Stimulated activated CD4-positive, alpha-beta T cell treated with anti-CD3 and anti-CD28 coated beads, Interleukin-4, amount 100 ng/mL, for 1 hour (primary cell): ENCODE results near the gene MT3.

Source experiments
- DNase-seq: peaks from one replicate; pipeline ENCODE4 v3.0.0-alpha.2; 2020

Gene MT3

GRCh38 chr16:56589141-56590039 lies at the start of gene MT3:
MT3 (plus strand) TSS chr16:56589528; CDS start chr16:56589591, 63 bp downstream.
- DNase-seq, result peak; percentile 39

- no peak for DNase-seq
Measured at GRCh38 chr16:56539656-56540055, 49.7 kb upstream of the MT3 start.

- no peak for DNase-seq
Measured at GRCh38 chr16:56542039-56542438, 47.3 kb upstream of the MT3 start.

- DNase-seq, result no peak
Measured at GRCh38 chr16:56547120-56547948, 42.0 kb upstream of the MT3 start.

GRCh38 chr16:56547949-56548567 lies 41.3 kb upstream of the MT3 start:
- DNase-seq, result no peak

DNA sequence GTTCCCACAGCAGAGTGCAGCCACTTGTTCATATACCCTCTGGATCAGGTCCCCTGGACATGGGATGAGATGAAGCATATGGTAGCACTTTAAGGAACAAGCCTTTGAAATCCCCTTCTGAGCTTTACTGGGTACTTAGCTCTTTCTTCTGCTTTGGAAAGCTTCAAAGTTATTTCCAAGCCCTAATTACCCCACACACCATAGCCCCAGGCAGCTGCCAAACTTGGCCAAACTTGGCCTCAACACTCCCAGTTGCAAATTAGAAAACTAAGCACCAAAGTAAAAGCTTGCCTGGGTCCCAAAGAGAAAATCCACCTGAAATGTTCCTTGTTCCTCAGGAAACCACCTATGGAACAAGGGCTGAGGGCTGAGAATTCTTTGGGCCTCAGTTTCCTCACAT lies 40.2 kb upstream of the MT3 start:
- DNase-seq, result no peak

GRCh38 chr16:56549744-56550385 lies 39.5 kb upstream of the MT3 start:
- no peak for DNase-seq

GRCh38 chr16:56551796-56552738 lies 37.3 kb upstream of the MT3 start:
- DNase-seq, result no peak

DNA sequence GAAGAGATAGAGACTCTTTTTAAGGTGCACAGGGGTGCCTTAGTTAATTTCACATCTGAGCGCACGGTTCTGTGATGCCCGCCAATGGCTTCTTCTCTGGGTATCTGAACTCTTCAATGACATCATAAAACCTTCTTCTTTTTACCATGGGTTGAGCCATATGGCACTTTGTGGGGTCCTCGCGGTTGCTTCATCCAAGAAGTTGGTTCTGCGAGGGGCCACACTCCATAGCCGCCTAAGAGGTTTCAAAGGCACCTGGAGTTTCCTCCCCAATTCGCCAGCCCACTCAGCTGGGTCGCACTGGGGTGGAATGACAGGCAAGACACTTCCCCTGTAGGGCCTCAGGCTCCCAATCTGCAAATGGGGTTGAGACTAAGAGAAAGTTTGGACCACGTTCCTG lies 34.9 kb upstream of the MT3 start:
- no peak for DNase-seq

DNA sequence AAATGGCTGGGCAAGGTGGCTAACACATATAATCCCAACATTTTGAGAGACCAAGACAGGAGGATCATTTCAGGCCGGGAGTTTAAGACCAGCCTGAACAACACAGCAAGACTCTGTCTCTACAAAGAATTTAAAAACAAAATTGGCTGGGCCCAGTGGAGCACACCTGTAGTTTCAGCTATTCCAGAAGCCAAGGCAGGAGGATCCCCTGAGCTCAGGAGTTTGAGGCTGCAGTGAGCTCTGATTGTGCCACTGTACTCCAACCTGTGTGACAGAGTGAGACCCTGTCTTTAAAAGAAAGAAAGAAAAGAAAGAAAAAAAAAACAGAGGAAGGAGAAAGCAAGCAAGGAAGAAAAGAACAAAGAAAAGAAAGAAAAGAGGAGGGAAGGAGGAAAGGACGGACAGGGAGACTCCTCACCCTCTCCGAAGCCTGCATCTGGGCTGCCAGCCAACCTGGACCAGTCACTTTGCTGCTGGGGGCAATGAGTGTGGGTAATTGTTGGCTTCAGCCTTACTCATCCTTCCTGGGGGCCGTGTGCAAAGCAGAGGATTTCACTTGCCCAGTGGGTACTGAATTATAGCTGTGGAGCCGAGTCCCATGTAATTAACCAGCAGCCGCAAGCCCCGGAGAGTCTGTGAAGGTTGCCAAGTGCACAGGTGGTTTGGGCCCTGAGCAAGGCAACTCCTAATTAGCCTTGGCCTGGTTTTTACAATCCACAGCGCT lies 31.1 kb upstream of the MT3 start:
- DNase-seq, result no peak

DNA sequence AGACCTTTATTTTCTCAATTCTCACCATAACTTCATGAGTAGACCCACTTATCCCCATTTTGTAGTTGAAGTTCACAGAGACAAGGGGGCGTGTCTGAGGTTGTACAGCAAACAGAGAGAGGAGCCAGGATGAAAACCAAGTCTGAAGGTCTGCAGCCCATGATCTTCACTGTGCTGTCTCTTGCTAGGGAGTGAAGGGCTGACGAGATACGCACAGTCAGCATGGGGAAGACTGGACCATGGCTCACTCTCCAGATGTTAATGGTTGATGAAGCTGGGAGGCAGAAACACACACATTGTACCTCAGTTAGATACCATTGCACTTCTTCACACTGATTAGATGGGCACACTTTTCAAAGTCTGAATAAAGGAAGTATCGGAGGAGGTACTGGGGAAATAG lies 30.2 kb upstream of the MT3 start:
- DNase-seq, result no peak

DNA sequence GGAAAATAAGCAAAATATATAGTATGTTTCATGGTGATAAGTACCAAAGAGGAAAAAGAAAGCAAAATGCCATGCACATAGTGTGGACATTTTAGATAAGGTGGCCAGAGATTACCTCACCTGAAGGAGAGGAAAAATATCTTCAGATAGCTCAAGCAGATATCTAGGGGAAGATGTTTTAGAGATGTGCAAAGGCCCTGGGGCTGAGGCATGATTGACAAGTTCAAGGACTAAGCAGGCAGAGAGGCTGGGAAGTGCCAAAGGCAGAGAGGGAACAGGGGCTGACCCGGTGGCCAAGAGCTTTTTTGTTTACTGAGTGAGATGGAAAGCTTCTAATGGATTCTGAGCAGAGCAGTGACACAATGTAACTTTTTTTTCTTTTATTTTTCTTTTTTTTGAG lies 28.9 kb upstream of the MT3 start:
- DNase-seq, result no peak

GRCh38 chr16:56561126-56561525 lies 28.2 kb upstream of the MT3 start:
- no peak for DNase-seq

GRCh38 chr16:56564793-56565477 lies 24.4 kb upstream of the MT3 start, which contains the start of gene MT4:
MT4 (plus strand) TSS chr16:56565073; CDS start chr16:56565129, 56 bp downstream.
- DNase-seq, result no peak

- no peak for DNase-seq
Measured at GRCh38 chr16:56569971-56570370, 19.4 kb upstream of the MT3 start.

DNA sequence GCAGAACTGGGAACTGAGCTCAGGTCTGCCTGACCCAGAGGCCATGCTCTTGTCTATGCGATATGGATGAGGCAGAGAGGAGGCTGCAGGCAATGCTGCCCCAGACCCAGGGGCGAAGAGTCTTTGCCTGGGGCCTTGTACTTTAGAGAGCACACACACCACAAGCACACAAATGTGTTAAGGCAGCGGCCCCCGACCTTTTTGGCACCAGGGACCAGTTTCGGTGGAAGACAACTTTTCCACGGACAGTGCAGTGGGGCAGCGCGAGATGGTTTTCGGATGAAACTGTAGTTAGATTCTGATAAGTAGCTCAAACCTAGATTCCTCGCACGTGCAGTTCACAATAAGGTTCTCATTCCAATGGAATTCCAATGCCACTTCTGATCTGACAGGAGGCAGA lies 17.8 kb upstream of the MT3 start:
- no peak for DNase-seq

DNA sequence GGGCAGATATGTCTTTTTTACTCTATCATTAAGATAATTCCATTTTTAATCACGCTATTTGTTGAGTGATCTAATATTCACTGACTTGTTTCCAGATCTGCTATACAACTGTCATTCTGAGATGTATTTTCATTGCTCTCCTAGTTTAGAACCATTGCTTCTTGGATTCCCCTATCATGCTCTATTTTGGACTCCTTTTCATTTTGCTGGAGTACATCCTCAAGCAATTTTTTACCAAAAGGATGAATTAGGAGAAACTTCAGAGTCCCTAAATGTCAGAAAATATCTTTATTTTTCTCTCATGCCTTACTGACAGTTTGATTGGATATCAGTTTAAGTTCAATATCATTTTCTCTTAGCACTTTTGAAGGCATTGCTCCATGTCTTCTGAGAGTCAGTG lies 14.7 kb upstream of the MT3 start:
- DNase-seq, result no peak

DNA sequence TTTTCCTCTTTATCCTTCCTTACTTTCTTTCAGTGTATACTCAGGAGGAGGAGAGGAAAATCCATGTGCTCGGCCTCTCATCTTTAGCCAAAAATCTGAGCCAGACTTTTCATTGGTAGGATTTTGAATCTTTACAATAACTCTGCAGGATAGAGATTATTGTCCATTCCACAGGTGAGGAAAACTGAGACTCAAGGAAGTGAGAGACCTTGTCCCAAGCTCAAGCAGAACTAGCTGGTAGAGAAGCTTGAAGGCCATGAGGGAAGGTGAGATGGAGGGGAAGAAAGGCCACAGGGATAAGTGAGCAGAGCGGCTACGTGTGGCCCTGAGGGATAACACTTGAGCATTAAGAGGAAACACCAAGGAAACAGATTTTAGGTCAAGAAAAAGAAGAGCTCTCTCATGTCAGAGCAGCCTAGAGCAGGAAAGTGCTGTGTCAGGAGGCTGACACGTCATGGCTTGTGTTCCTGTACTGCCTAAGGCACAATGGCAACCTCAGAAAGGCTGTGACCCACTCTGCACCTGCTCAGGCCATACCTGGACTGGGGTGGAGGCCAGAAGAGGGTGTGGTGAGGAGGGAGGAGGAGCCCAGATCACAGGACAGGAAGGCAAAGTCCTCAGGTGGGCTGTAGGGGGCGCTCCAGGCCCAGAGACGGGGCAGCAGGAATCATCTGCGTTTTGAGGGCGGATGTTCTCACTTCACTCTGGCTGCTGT lies 12.6 kb upstream of the MT3 start:
- DNase-seq, result peak; percentile 89

DNA sequence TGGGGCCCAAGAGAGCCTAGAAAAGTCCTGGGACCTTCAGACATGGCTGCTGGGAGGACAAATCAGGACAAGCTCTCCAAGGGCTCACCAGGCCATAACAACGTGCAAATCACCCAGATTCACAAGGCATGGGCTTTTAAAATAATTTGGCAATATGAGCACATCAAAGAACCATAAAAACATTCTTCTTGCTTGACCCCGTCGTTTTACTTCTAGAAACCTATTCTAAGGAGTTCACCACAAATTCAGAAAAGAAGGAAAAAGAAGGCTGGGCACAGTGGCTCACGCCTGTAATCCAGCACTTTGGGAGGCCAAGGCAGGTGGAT lies 12.1 kb upstream of the MT3 start:
- no peak for DNase-seq
